ENCODE results near the gene RBMS3. TPM values are rescaled to one million over a fixed set of nuclear protein-coding genes. Genes with fewer than 3 reads are reported as not detected.

The RBMS3 gene
- total RNA-seq, 1 experiment from 2014 or later, result 0.42 TPM

GRCh38 chr3:29531644-29532043 lies 250.8 kb downstream of the RBMS3 start:
- no peaks in the 10 kb centered on the region for H3K36me3 ChIP-seq (ENCODE audit: control insufficient read depth in 1 of 2, insufficient read depth in 2 of 2, low read length in 2 of 2)
- no peaks in the 10 kb centered on the region for H3K79me2 ChIP-seq (ENCODE audit: insufficient read depth, low read length)
- no peaks in the 10 kb centered on the region for H3K9me3 ChIP-seq (ENCODE audit: control insufficient read depth in 1 of 2, insufficient read depth in 1 of 2, low read depth in 1 of 2, low read length in 2 of 2)
- H3K27me3 ChIP-seq (ENCODE audit: insufficient read depth, low read length), result no peaks in the 10 kb centered on the region
- CTCF ChIA-PET, result no interaction called here
- no TSS peak for BruUV-seq (replicated peaks)
- no peak overlapping the region for H2AFZ ChIP-seq (ENCODE audit: low read depth, low read length, poor library complexity, severe bottlenecking)
- TF ChIP-seq YY1 (IDR thresholded peaks at IDR 0.05; ENCODE audit: extremely low read depth, insufficient replicate concordance, low read depth, low read length), result no peak
- no peak for TF ChIP-seq SP1 (IDR thresholded peaks at IDR 0.05; ENCODE audit: low read depth)
- no peak for TF ChIP-seq JUND (IDR thresholded peaks at IDR 0.05)
- TF ChIP-seq FOSL1 (IDR thresholded peaks at IDR 0.05; ENCODE audit: low read depth), result no peak
- no peak for TF ChIP-seq TCF7L2 (IDR thresholded peaks at IDR 0.05; ENCODE audit: borderline replicate concordance, extremely low read depth, insufficient read depth, insufficient read length)
- TF ChIP-seq POLR2AphosphoS5 (IDR thresholded peaks at IDR 0.05; ENCODE audit: low read depth, low read length), result no peak
- no peak for TF ChIP-seq MAX (IDR thresholded peaks at IDR 0.05)
- no peak for TF ChIP-seq RAD21 (IDR thresholded peaks at IDR 0.05; ENCODE audit: low read depth)
- TF ChIP-seq EGR1 (IDR thresholded peaks at IDR 0.05; ENCODE audit: low read depth), result no peak
- H3K9ac ChIP-seq (ENCODE audit: low read length), result no peak overlapping the region
- intact Hi-C loops (cut with micrococcal nuclease), result no loop called here
- no peaks in the 10 kb centered on the region for H4K20me1 ChIP-seq (ENCODE audit: insufficient read depth)
- POLR2A ChIA-PET, result no interaction called here
- no peaks in the 10 kb centered on the region for H3K9me2 ChIP-seq (ENCODE audit: insufficient read depth)
- no peak overlapping the region for H3K4me2 ChIP-seq (ENCODE audit: low read length)
- no peak overlapping the region for H3K4me3 ChIP-seq (replicated peaks in 1 of 2; ENCODE audit: low read depth in 1 of 2, low read length in 2 of 2)
- H3K27ac ChIP-seq (ENCODE audit: low read depth, low read length), result no peak overlapping the region
- RAD21 ChIA-PET (ENCODE audit: low non-redundant PET in 1 of 2, low total read pairs in 2 of 2, uncharacterized antibody in 2 of 2, unreplicated experiment in 2 of 2), result no interaction called here
- ATAC-seq (no peak), DNase-seq (ENCODE audit: low read depth, low spot score) (no peak)
- H3K4me1 ChIP-seq (ENCODE audit: control insufficient read depth in 1 of 2, insufficient read depth in 2 of 2, low read length in 2 of 2), result no peaks in the 10 kb centered on the region

- Histone ChIP-seq H3K4me3 (replicated peaks in 1 of 2; ENCODE audit: low read depth in 1 of 2, low read length in 2 of 2) (no peak overlapping the region), H2AFZ (ENCODE audit: low read depth, low read length, poor library complexity, severe bottlenecking) (no peak overlapping the region), H3K79me2 (ENCODE audit: insufficient read depth, low read length) (no peaks in the 10 kb centered on the region), H3K9me2 (ENCODE audit: insufficient read depth) (no peaks in the 10 kb centered on the region), H3K36me3 (ENCODE audit: control insufficient read depth in 1 of 2, insufficient read depth in 2 of 2, low read length in 2 of 2) (no peaks in the 10 kb centered on the region), H3K9ac (ENCODE audit: low read length) (no peak overlapping the region), H3K9me3 (ENCODE audit: control insufficient read depth in 1 of 2, insufficient read depth in 1 of 2, low read depth in 1 of 2, low read length in 2 of 2) (no peaks in the 10 kb centered on the region), H3K27ac (ENCODE audit: low read depth, low read length) (no peak overlapping the region), H3K27me3 (ENCODE audit: insufficient read depth, low read length) (no peaks in the 10 kb centered on the region), H3K4me2 (ENCODE audit: low read length) (no peak overlapping the region), H4K20me1 (ENCODE audit: insufficient read depth) (no peaks in the 10 kb centered on the region), H3K4me1 (ENCODE audit: control insufficient read depth in 1 of 2, insufficient read depth in 2 of 2, low read length in 2 of 2) (no peaks in the 10 kb centered on the region)
- RAD21 ChIA-PET (ENCODE audit: low non-redundant PET in 1 of 2, low total read pairs in 2 of 2, uncharacterized antibody in 2 of 2, unreplicated experiment in 2 of 2), result no interaction called here
- DNase-seq (ENCODE audit: low read depth, low spot score) (no peak), ATAC-seq (no peak)
- POLR2A ChIA-PET, result no interaction called here
- CTCF ChIA-PET, result no interaction called here
- intact Hi-C loops (cut with micrococcal nuclease), result no loop called here
- no TSS peak for BruUV-seq (replicated peaks)
- TF ChIP-seq EZH2phosphoT487 (IDR thresholded peaks at IDR 0.05; ENCODE audit: borderline replicate concordance) (no peak), ZFX (IDR thresholded peaks at IDR 0.05) (no peak), CEBPB (IDR thresholded peaks at IDR 0.05; ENCODE audit: low read depth) (no peak), SP1 (IDR thresholded peaks at IDR 0.05; ENCODE audit: low read depth) (no peak), MAX (IDR thresholded peaks at IDR 0.05) (no peak), TCF7L2 (IDR thresholded peaks at IDR 0.05; ENCODE audit: borderline replicate concordance, extremely low read depth, insufficient read depth, insufficient read length) (no peak), ZNF274 (IDR thresholded peaks at IDR 0.05; ENCODE audit: low read depth, low read length) (no peak), REST (IDR thresholded peaks at IDR 0.05; ENCODE audit: low read depth) (no peak), EZH2 (IDR thresholded peaks at IDR 0.05) (no peak), ZBTB33 (IDR thresholded peaks at IDR 0.05; ENCODE audit: extremely low read depth, insufficient replicate concordance, low read length) (no peak), SIN3A (IDR thresholded peaks at IDR 0.05; ENCODE audit: low read depth) (no peak)
Measured at GRCh38 chr3:29532473-29532872, 251.6 kb downstream of the RBMS3 start.

Data from HCT116 (cell line).